Ascending aorta (tissue), 2 donors: ENCODE data around the gene MED25. TPM values are rescaled to one million over a fixed set of nuclear protein-coding genes. Genes with fewer than 3 reads are reported as not detected.

Experiments
- DNase-seq, 2 donors: peaks; one replicate each; pipeline ENCODE4 v3.0.0-alpha.2; 2019; ENCODE audit warnings: low spot score in 2 of 2
- H3K27ac ChIP-seq, 2 donors: fragments of 200-600 bp; sonication (generic); one replicate each; pipeline ENCODE4 v1.5.1; 2016 to 2017; ENCODE audit warnings: mild to moderate bottlenecking in 1 of 2
- H3K27me3 ChIP-seq: fragments of 200-600 bp; sonication (generic); one replicate; pipeline ENCODE4 v1.5.1; 2017
- H3K36me3 ChIP-seq, 2 donors: fragments of 200-600 bp; sonication (generic); one replicate each; pipeline ENCODE4 v1.5.1; 2016
- H3K4me1 ChIP-seq, 2 donors: fragments of 200-600 bp; sonication (generic); one replicate each; pipeline ENCODE4 v1.5.1; 2016 to 2017; ENCODE audit warnings: mild to moderate bottlenecking in 1 of 2
- H3K4me3 ChIP-seq, 2 donors: fragments of 200-600 bp; sonication (generic); one replicate each; pipeline ENCODE4 v1.5.1; 2016 to 2017; ENCODE audit warnings: mild to moderate bottlenecking in 1 of 2
- H3K9me3 ChIP-seq, 2 donors: fragments of 200-600 bp; sonication (generic); one replicate each; pipeline ENCODE4 v1.5.1; 2016
- CTCF ChIP-seq, 3 experiments: fragments of 200-600 bp in 2 of 3; fragments of 450-650 bp in 1 of 3; sonication (generic) in 2 of 3; IDR thresholded peaks; one replicate each; pipeline ENCODE4 v1.5.1; 2016 to 2019; ENCODE audit warnings: antibody characterized with exemption in 3 of 3, mild to moderate bottlenecking in 1 of 3, moderate library complexity in 1 of 3
- intact Hi-C: fragments of 100-400 bp; cut with DNase I; formaldehyde crosslinking; loops from one replicate; pipeline ENCODE4 v1.15.1; 2023
- total RNA-seq: library from RNA; depleted of rRNA; stranded (reverse); fragments of >200 nt; gene quantifications from one replicate; pipeline ENCODE4 v1.1.0, GENCODE V29; 2016

Gene MED25
- total RNA-seq, 1 donor from 2014 or later: 54.0 TPM

- intact Hi-C loops: loop anchor here (5.0 kb wide), 2 partner anchors 188 to 273 kb away; partner anchors contain the start of genes PRMT1 and PRR12
- H3K27ac ChIP-seq: peak overlapping the region; percentile 6 to 58
- DNase-seq: no peak
- H3K4me3 ChIP-seq: peak overlapping the region in 1 of 2 donors; percentile 94
- peaks cover 19 to 23% of the 10 kb centered on the region in 2 donors for H3K4me1 ChIP-seq
- no peaks in the 10 kb centered on the region for H3K9me3 ChIP-seq
- H3K27me3 ChIP-seq: no peaks in the 10 kb centered on the region
- peaks cover 38 to 39% of the 10 kb centered on the region in 2 donors for H3K36me3 ChIP-seq
- TF ChIP-seq CTCF (IDR thresholded peaks at IDR 0.05): no peak
Measured at GRCh38 chr19:49864890-49865289, 46.8 kb downstream of the MED25 start.

GRCh38 chr19:49866933-49867782 lies 49.1 kb downstream of the MED25 start, which contains the start of gene PNKP:
PNKP (minus strand) TSS chr19:49867576; CDS start chr19:49867204, 372 bp downstream.
- H3K4me3 ChIP-seq: peak within 1 kb of the TSS; percentile 84 to 94
- intact Hi-C loops: loop anchor here (1.0 to 5.0 kb wide), 4 partner anchors 9 to 275 kb away; partner anchors contain the start of genes PRMT1, PRR12 and PTOV1
- no peaks in the 10 kb centered on the region for H3K9me3 ChIP-seq
- H3K27me3 ChIP-seq: no peaks in the 10 kb centered on the region
- peaks cover 17 to 22% of the 10 kb centered on the region in 2 donors for H3K36me3 ChIP-seq
- DNase-seq: peak; percentile 74 to 95
- peak within 1 kb of the TSS; percentile 93 to 97 for H3K27ac ChIP-seq
- peaks cover 19 to 32% of the 10 kb centered on the region in 2 donors for H3K4me1 ChIP-seq
- TF ChIP-seq CTCF (IDR thresholded peaks at IDR 0.05): no peak

- Histone ChIP-seq H3K4me3 (peak overlapping the region; percentile 44 to 54), H3K27me3 (no peaks in the 10 kb centered on the region), H3K4me1 (peaks cover 19 to 32% of the 10 kb centered on the region in 2 donors), H3K9me3 (no peaks in the 10 kb centered on the region), H3K27ac (peak overlapping the region; percentile 93 to 97), H3K36me3 (peaks cover 3 to 7% of the 10 kb centered on the region in 2 donors)
- TF ChIP-seq CTCF (IDR thresholded peaks at IDR 0.05): no peak
- DNase-seq: no peak
- intact Hi-C loops: loop anchor here (1.0 to 5.0 kb wide), 4 partner anchors 60 to 277 kb away; partner anchors contain the start of genes PRMT1 and PRR12
Measured at GRCh38 chr19:49869009-49869483, 51.0 kb downstream of the MED25 start.

- Histone ChIP-seq H3K4me3 (peak overlapping the region; percentile 72 to 74), H3K4me1 (peaks cover 19 to 33% of the 10 kb centered on the region in 2 donors), H3K27ac (peak overlapping the region; percentile 93 to 97), H3K36me3 (peaks cover 0 to 6% of the 10 kb centered on the region in 2 donors), H3K27me3 (no peaks in the 10 kb centered on the region), H3K9me3 (no peaks in the 10 kb centered on the region)
- intact Hi-C loops: loop anchor here (1.0 to 5.0 kb wide), 4 partner anchors 61 to 277 kb away; partner anchors contain the start of genes PRMT1 and PRR12
- DNase-seq: peak; percentile 95 to 98
- TF ChIP-seq CTCF (IDR thresholded peaks at IDR 0.05): no peak
Measured at GRCh38 chr19:49869484-49870308, 51.6 kb downstream of the MED25 start.

- Histone ChIP-seq H3K27ac (peak overlapping the region; percentile 82), H3K4me3 (peak overlapping the region; percentile 72 to 74), H3K4me1 (peaks cover 15 to 36% of the 10 kb centered on the region in 2 donors), H3K27me3 (no peaks in the 10 kb centered on the region), H3K36me3 (peaks cover 0 to 6% of the 10 kb centered on the region in 2 donors), H3K9me3 (no peaks in the 10 kb centered on the region)
- intact Hi-C loops: no loop called here
- no peak for TF ChIP-seq CTCF (IDR thresholded peaks at IDR 0.05)
- no peak for DNase-seq
Measured at GRCh38 chr19:49870309-49870901, 52.3 kb downstream of the MED25 start.
